Fibroblast of gingiva (primary cell): ENCODE data around the gene KCNQ1.

Experiments used
- DNase-seq: peaks from one replicate; pipeline ENCODE4 v3.0.0-alpha.2; 2011; ENCODE audit warnings: low read depth

Gene KCNQ1

GRCh38 chr11:2651054-2651617, 206.3 kb downstream of the KCNQ1 start:
- no peak for DNase-seq

GRCh38 chr11:2651826-2652271, 207.0 kb downstream of the KCNQ1 start:
- DNase-seq, result no peak

- DNase-seq, result no peak
These were observed 207.8 kb downstream of the KCNQ1 start for GRCh38 chr11:2652333-2653197.

DNA sequence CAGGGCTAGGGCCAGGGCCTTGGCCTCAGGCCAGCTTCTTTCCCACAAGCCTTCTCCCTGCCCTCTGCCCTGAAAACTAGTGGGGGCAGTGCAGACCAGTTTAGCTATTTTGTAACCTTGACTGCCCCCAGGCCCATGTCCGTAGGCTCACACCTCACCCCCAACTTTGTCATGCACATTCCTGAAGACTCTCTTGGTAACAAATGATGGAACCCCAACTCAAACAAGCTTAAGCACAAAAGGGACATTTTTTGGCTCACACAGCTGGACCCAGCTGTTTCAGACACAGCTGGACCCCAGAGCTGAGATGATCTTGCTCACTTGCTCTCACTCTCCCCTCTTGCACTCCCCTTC, 208.4 kb downstream of the KCNQ1 start:
- no peak for DNase-seq

GRCh38 chr11:2653930-2654739, 209.3 kb downstream of the KCNQ1 start:
- no peak for DNase-seq

GRCh38 chr11:2655016-2655719, 210.4 kb downstream of the KCNQ1 start:
- no peak for DNase-seq

- no peak for DNase-seq
These were observed 211.2 kb downstream of the KCNQ1 start for GRCh38 chr11:2655834-2656622.

- no peak for DNase-seq
These were observed 212.1 kb downstream of the KCNQ1 start for GRCh38 chr11:2656859-2657258.

- no peak for DNase-seq
These were observed 213.0 kb downstream of the KCNQ1 start for GRCh38 chr11:2657697-2658284.

DNA sequence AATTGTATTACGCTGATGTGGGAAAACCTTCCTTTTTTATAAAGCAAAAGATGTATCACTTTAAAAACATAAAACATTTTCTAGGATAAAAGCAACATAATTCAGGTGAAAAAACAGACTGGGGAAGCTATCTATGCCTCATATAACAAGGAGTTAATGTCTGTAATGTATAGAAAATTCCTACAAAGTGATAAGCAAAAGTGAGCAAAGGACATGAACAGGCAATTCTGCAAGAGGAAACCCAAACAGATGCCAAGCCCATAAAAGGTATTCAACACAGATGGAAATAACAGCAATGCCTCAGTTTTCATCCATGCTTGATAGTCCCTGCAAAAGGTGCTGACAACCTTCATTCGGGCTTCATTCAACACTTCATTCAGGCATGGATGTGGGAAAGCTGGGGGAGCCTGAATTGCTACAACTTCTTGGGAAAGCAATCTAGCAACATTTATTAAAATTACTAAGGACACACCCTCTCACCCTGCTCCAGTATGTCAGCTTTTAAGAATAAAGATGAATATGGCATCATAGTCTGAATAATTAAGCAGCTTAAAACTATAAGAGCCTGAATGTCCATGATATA, 215.6 kb downstream of the KCNQ1 start:
- DNase-seq, result no peak

DNA sequence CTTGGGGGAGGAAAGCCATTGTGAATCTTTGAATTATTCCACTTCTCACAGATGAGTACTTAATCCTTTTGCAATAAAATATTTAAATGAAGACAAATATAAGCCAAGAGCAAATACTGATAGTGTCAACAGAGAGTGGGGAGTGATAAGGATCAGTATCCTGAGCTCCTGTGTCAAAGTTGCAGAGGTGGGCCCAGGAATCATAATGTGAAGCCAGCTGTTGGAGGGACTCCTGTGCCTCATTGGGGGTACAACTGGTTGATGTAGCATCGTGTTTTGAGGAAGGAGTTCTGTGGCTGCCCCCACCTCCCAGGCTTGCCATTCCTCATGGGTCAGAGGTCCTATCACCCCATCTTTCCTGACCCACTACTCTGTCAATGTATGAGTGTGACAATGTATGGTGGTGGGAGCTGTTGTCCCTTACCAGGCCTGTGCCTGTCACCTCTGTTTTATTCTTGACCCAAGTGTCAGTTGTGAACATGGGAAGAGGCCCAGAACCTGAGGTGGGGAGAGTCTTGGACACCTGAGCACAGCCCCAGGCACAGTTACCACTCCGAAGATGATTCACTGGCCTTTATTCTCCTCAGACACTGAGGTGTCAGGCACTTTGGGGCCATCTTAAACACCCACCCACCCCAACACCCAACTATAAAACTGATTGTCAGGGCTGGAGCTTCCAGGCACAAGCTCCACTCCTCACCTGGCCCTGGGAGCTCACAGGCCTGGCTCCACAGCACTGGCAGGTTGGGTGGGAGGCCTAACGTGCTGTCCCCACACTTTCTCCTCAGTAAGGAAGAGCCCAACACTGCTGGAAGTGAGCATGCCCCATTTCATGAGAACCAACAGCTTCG, 216.6 kb downstream of the KCNQ1 start:
- no peak for DNase-seq

DNA sequence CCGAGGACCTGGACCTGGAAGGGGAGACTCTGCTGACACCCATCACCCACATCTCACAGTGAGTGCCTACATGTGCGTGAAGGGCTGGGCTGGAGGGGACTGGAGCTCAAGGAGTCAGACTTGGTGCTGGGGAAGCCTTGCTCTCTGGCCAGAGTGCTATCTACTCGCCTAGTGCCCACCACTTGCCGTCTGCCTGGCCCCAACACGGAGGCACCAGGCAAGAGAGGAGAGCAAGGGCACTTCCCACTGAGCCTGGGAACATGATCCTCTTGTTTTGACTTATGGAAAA, 217.2 kb downstream of the KCNQ1 start:
- no peak for DNase-seq

- DNase-seq, result no peak
These were observed 217.9 kb downstream of the KCNQ1 start for GRCh38 chr11:2662430-2663299.

- DNase-seq, result no peak
These were observed 218.7 kb downstream of the KCNQ1 start for GRCh38 chr11:2663506-2663905.

DNA sequence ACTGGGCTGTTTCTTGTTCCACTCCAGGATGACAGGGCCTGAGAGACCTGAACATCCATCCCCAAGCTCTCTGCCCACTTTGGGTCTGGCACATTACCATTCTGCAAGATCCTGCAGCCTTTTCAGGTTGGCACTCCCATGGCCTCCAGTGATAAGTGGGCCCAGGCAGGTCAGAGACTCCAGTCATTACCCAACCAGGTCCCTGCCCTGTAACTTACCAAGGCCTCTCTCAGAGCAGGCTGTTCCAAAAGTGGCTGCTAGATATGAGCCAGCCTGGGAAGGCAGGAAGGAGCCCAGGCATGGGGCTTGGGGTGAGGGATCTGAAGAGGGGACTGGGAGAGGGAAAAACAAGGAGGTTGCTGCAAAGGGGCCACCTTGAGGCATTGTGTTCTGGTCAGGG, 219.1 kb downstream of the KCNQ1 start:
- DNase-seq, result no peak

DNA sequence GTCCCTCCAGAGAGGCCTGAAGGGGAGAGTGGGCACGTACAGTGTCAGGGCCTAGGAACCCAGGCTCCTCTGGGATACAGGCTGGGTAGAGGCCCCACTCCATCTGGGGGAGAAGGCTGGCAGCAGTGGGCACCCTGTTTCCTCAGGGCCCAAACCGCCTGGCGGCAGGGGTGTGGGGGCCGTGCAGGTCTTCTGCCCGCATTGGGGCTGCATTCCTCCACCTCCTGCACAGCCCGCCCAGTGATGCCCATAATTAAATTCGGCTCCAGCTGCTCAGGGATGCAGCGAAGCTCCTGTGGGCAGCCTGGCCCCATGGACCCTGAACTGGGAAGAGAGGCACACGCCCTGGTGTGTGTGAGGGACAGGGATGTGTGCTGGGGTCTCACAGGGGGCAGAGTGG, 219.6 kb downstream of the KCNQ1 start:
- DNase-seq, result no peak

GRCh38 chr11:2664791-2665525, 220.2 kb downstream of the KCNQ1 start:
- no peak for DNase-seq
